A673 (cell line): ENCODE results near the gene NACA. TPM values are rescaled to one million over a fixed set of nuclear protein-coding genes. Genes with fewer than 3 reads are reported as not detected.

ENCODE experiments used
- Bru-seq: library from RNA; stranded (reverse); fragments of 400-500 nt; gene quantifications from one replicate; lab custom pipeline; 2021; lab: Mats Ljungman, UMichigan
- BruChase-seq, 2 experiments: library from RNA; stranded (reverse); fragments of 400-500 nt; gene quantifications; one replicate each; lab custom pipeline; 2021; lab: Mats Ljungman, UMichigan
- BruUV-seq: library from RNA; stranded (reverse); fragments of 400-500 nt; replicated peaks from 2 replicates; lab custom pipeline; 2021; lab: Mats Ljungman, UMichigan
- CTCF ChIA-PET: fragments of 300-600 bp; sonication (Branson Sonifier 250); formaldehyde crosslinking; loops from one replicate; lab custom pipeline; 2022; ENCODE audit warnings: antibody characterized with exemption; lab: Charles Lee
- POLR2A ChIA-PET: fragments of 300-600 bp; sonication (Branson Sonifier 250); formaldehyde crosslinking; loops from one replicate; lab custom pipeline; 2022; ENCODE audit warnings: antibody characterized with exemption; ENCODE audit not compliant: low non-redundant PET; lab: Charles Lee
- DNase-seq: peaks from one replicate; pipeline ENCODE4 v3.0.0-alpha.2; 2015; ENCODE audit warnings: low spot score
- H3K27ac ChIP-seq: fragments of 200-600 bp; sonication (generic); 2 replicates; pipeline ENCODE4 v1.5.1; 2016; ENCODE audit warnings: mixed run types, low read depth, mild to moderate bottlenecking, mixed read lengths, antibody characterized with exemption, low read length; ENCODE audit not compliant: poor library complexity, severe bottlenecking
- H3K27me3 ChIP-seq: fragments of 200-600 bp; sonication (generic); replicated peaks from 2 replicates; pipeline ENCODE4 v1.6.1; 2017; ENCODE audit warnings: mixed run types, low read depth, mild to moderate bottlenecking, mixed read lengths, antibody characterized with exemption, low read length; ENCODE audit not compliant: insufficient read depth, poor library complexity
- H3K36me3 ChIP-seq: fragments of 200-600 bp; sonication (generic); 2 replicates; pipeline ENCODE4 v1.6.1; 2016; ENCODE audit warnings: mixed run types, mild to moderate bottlenecking, mixed read lengths, antibody characterized with exemption, low read length; ENCODE audit not compliant: insufficient read depth, poor library complexity, severe bottlenecking
- H3K4me1 ChIP-seq: fragments of 200-600 bp; sonication (generic); 2 replicates; pipeline ENCODE4 v1.6.1; 2017; ENCODE audit warnings: mixed run types, mild to moderate bottlenecking, mixed read lengths, antibody characterized with exemption, low read length; ENCODE audit not compliant: insufficient read depth, poor library complexity, severe bottlenecking
- H3K4me3 ChIP-seq: fragments of 200-600 bp; sonication (generic); 2 replicates; pipeline ENCODE4 v1.5.1; 2016; ENCODE audit warnings: low read depth, mixed run types, mild to moderate bottlenecking, mixed read lengths, low read length; ENCODE audit not compliant: poor library complexity, severe bottlenecking
- H3K9me3 ChIP-seq: fragments of 200-600 bp; sonication (generic); 2 replicates; pipeline ENCODE4 v1.6.1; 2016; ENCODE audit warnings: mixed run types, low read depth, mild to moderate bottlenecking, mixed read lengths, antibody characterized with exemption, low read length; ENCODE audit not compliant: poor library complexity, severe bottlenecking
- CTCF ChIP-seq: fragments of 300-800, 200-600 bp; sonication (generic); conservative IDR thresholded peaks from 2 replicates; pipeline ENCODE4 v1.5.1; 2017; ENCODE audit warnings: low read depth, mild to moderate bottlenecking, antibody characterized with exemption, low read length, moderate library complexity, mixed read lengths
- EZH2 ChIP-seq: fragments of 200-600 bp; sonication (generic); IDR thresholded peaks from 2 replicates; pipeline ENCODE4 v1.6.1; 2017; ENCODE audit warnings: borderline replicate concordance, low read depth, mild to moderate bottlenecking, mixed read lengths, antibody characterized with exemption, low read length; ENCODE audit not compliant: poor library complexity, severe bottlenecking
- intact Hi-C: fragments of 100-400 bp; cut with micrococcal nuclease; formaldehyde crosslinking; loops from one replicate; pipeline ENCODE4 v1.10.0; 2022; ENCODE audit not compliant: unreplicated experiment
- long read RNA-seq: library from polyadenylated mRNA; stranded (forward); transcript quantifications from one replicate; pipeline ENCODE4 v2.0.0, GENCODE V29; 2022
- total RNA-seq: library from RNA; stranded (reverse); gene quantifications from 2 replicates; pipeline ENCODE4 v1.2.3, GENCODE V29; 2021

Gene NACA
- 906 and 908 TPM in 2 replicates for total RNA-seq
- Bru-seq, nascent RNA: percentile 96 among the genes with signal in this experiment
- percentile 94 among the genes with signal in this experiment for BruChase-seq, experiment 1, labeled RNA remaining after a 2-hour chase
- BruChase-seq, experiment 2, labeled RNA remaining after a 6-hour chase: percentile 96 among the genes with signal in this experiment
- long read RNA-seq, transcript NACA-202 (8 exons, 1,059 nt): minor isoform, 97 of 871 reads
- long read RNA-seq, transcript NACA-201 (8 exons, 2,690 nt): major isoform, 658 of 871 reads
- long read RNA-seq, transcript NACA-204 (8 exons, 802 nt): minor isoform, 32 of 871 reads
- long read RNA-seq, partial matches to known transcripts: 57 of 871 reads
- long read RNA-seq, other reads (novel, unspliced or antisense): 26 of 871 reads

- POLR2A ChIA-PET: interaction anchor here (0.6 to 0.9 kb wide), 4 partner anchors 37 to 761 kb away, joined by 6 to 13 read pairs (median 8); partner anchors contain the start of gene PTGES3
These were observed at the start of gene NACA for GRCh38 chr12:56724972-56725722. TSS of gene NACA (minus strand) at chr12:56725299. CDS start at chr12:56724521, 778 bp downstream.

GRCh38 chr12:56773113-56773512, 48.0 kb upstream of the NACA start:
- intact Hi-C loops: no loop called here
- CTCF ChIA-PET: no interaction called here

More at GRCh38 chr12:56724972-56725722, at the start of gene NACA:
- Histone ChIP-seq H3K27me3 (no peaks in the 10 kb centered on the region), H3K4me3 (peak within 1 kb of the TSS; percentile 89), H3K27ac (peak within 1 kb of the TSS; percentile 96), H3K36me3 (peaks cover 47% of the 10 kb centered on the region), H3K9me3 (no peaks in the 10 kb centered on the region), H3K4me1 (peaks cover 34% of the 10 kb centered on the region)
- CTCF ChIA-PET: interaction anchor here (0.8 to 1.4 kb wide), 2 partner anchors 88 to 987 kb away, joined by 3 to 5 read pairs; no protein-coding TSS in a partner anchor
- intact Hi-C loops: loop anchor here (2.0 kb wide), 1 partner anchor 36 kb away; the partner anchor contains the start of gene PTGES3
- BruUV-seq: no TSS peak
- DNase-seq: peak; percentile 99
- no peak for TF ChIP-seq CTCF
- no peak for TF ChIP-seq EZH2

More at GRCh38 chr12:56773113-56773512, 48.0 kb upstream of the NACA start:
- POLR2A ChIA-PET: no interaction called here
- H3K9me3 ChIP-seq: no peaks in the 10 kb centered on the region
- no peaks in the 10 kb centered on the region for H3K4me1 ChIP-seq
- no TSS peak for BruUV-seq
- TF ChIP-seq EZH2: no peak
- no peak for TF ChIP-seq CTCF
- no peaks in the 10 kb centered on the region for H3K27me3 ChIP-seq
- no peaks in the 10 kb centered on the region for H3K36me3 ChIP-seq
- no peak overlapping the region for H3K4me3 ChIP-seq
- DNase-seq: no peak
- H3K27ac ChIP-seq: no peak overlapping the region
